Embryonic facial prominence (tissue), 1 donor: ENCODE measurements around the gene WSCD1.

ENCODE experiments used
- DNase-seq: peaks from one replicate; pipeline ENCODE4 v3.0.0-alpha.2; 2016; ENCODE audit errors: extremely low spot score

The WSCD1 gene

DNA sequence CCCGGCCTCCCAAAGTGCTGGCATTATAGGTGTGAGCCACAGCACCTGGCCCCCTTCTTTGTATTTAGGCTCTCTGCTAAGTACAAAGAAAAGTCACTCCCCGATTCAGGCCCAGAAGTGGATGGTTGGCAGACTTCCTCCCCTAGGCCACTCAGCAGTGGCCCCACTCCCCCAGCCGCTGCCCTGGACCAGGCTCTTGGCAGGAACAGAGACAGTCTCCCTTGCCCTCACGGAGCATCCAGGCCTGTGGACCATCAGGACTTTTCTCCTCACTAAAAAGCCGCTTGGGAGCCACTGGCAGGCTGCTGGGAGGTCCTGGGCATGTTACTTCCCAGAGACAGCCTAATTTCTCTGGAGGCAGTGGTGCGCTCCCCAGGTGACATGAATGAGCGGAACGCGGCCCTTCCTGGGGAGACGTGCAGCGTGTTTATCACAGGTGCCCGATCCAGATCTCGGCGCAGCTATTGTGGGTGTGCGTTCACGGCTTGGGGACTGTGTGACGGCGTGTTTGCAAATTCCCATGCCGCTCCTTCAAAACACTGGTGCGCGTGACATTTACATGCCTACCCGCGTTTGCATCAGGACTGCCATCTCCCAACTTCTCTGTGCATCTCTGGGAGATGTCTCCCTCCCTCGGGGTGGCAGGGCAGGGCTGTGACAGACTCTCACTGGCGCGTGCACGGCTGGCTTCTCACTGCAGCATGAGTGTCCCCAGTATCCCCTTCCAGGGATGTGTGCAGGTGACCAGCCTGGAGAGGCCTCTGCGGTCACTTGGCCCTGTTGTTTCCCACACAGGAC lies 16.6 kb downstream of the WSCD1 start:
- no peak for DNase-seq

- no peak for DNase-seq
Measured at GRCh38 chr17:6088141-6088540, 18.0 kb downstream of the WSCD1 start.

GRCh38 chr17:6090253-6090652 lies 20.1 kb downstream of the WSCD1 start:
- DNase-seq: no peak

- DNase-seq: no peak
Measured at GRCh38 chr17:6092182-6092902, 22.2 kb downstream of the WSCD1 start.

DNA sequence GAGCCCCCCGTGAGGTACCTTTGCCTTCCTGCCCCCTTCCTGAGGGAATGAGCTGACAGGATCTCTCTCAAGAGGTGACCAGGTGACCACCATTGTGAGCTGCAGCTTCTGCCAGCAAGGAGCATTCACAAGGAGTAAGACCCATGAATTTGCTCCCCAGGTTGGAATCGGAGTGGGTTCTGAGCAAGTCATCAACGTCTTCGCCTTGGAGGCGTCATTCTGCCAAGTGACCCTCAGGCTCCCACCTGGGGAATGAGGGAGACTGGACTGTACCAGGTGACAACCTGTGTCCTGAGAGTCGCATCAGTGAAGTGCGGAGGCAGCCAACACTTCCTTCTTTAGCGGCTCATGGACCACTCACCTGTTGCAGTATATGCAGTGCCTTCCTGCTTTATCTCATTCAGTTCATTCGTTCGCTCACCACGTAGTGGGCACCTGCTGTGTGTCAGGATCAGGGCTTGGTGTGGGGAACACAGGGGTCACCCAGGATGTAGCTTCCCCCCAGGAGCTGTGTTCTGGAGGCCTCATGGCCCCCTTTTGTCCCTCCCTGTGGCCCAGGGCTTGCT lies 22.8 kb downstream of the WSCD1 start:
- DNase-seq: no peak

- no peak for DNase-seq
Measured at GRCh38 chr17:6094453-6094852, 24.3 kb downstream of the WSCD1 start.

DNA sequence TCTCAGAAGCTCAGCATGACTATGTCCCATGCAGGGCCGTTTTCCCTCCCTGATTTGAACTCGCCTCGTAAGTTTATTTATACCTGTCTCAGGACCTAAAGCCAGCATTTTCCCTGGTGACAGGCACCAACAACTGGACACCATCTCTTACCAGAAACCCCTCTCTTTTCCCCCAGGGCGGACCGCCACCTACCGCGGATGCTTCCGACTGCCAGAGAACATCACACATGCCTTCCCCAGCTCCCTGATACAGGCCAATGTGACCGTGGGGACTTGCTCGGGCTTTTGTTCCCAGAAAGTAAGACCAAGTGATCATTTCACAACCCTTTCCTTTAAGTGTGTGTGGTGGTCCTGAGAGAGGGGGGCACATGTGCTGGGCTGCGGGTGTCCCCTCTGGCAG lies 24.7 kb downstream of the WSCD1 start:
- DNase-seq: no peak

DNA sequence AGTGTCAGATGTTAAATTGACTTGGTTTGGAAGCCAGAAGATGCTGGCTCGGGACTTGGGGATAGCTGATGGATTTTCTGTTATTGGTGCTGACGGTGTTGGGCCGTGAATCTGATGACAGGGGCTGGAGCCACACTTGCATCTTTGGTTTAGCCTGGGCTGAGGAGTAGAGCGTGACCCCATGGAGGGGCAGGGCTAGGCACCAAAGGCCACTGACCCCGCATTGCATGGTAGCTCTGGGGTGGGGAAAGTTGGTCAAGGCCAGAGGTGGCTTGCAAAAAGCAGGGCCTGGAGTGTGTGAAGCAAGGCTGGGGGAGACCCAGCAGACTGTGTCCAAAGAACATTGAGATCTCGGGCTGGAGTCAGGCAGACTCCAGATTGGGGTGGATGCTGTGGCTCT lies 25.3 kb downstream of the WSCD1 start:
- no peak for DNase-seq

DNA sequence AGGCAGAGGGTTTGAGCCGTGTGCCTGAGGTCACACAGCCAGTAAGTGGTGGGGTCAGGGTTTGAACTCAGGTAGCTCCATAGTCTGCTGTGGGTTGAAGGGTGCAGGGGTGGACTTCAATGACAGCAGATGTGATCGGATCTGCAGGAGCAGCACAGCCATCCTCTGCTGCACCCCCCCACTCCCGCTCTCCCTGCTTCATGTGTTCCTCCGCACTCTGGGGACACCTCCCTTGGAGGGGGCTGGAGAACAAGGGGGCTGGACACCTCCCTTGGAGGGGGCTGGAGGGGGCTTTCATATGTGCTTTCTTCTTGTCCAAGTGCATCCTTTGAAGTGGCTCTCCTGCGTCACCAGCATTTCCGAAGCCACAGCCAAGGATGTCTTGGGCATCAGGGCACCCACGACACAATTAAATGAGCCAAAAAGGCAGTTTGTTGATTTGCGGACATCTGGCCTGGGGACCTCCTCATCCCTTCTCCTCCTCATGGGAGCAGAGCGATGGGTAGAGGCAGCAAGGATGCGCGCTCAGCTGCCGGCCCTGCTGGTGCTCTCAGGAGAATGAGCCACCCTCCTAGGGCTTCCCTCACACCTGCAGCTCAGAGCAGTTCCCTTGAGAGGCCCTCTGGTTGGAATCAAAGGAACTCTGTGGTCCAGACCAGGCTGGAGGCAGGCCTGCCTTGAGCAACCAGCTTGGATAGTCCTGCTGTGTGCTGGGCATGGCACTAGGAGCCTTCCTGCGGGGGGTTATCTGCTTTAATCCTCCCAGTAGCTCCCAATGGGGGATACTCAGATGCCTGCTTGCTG lies 26.2 kb downstream of the WSCD1 start:
- DNase-seq: no peak

- DNase-seq: no peak
Measured at GRCh38 chr17:6097005-6097279, 26.8 kb downstream of the WSCD1 start.

- no peak for DNase-seq
Measured at GRCh38 chr17:6098050-6098822, 28.1 kb downstream of the WSCD1 start.

- no peak for DNase-seq
Measured at GRCh38 chr17:6098823-6099180, 28.6 kb downstream of the WSCD1 start.

DNA sequence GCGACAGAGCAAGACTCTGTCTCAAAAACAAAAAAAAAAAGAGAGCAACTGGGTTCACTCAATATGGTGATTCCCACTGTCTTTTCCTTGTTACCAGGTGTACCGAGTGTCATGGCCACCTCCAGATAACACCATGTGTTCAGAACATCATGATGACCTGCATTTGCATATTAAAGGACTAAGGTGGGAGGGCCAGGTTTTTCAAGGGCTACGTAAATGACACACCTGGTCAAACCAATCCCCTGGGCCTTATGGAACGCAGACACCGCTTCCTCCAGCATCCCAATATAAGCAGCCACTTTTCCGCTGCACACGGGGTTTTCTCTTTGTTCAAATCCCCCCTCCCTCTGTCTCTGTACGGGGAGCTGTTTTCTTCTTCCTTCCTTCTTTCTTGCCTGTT lies 29.3 kb downstream of the WSCD1 start:
- DNase-seq: no peak

- DNase-seq: no peak
Measured at GRCh38 chr17:6100146-6100545, 30.0 kb downstream of the WSCD1 start.

GRCh38 chr17:6100891-6101500 lies 30.8 kb downstream of the WSCD1 start:
- no peak for DNase-seq

DNA sequence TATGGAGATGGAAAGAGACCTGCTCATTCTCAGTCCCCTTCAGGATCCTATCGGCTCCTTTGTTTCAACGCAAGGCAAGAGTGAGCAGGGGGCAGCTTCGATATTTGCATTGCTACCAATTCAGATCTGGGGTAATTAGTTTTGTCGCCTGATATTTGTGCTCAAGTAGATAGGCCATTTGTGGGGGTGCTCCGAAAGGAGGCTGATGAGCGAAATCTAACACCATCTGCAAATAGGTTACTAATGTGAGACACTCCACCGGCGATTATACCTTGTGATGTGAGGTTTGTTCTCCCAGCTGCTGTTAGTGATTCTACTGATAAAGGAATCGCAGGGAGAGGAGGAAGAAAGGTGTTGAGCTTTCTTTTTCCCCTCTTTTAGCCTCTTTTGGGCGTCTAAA lies 31.5 kb downstream of the WSCD1 start:
- no peak for DNase-seq

DNA sequence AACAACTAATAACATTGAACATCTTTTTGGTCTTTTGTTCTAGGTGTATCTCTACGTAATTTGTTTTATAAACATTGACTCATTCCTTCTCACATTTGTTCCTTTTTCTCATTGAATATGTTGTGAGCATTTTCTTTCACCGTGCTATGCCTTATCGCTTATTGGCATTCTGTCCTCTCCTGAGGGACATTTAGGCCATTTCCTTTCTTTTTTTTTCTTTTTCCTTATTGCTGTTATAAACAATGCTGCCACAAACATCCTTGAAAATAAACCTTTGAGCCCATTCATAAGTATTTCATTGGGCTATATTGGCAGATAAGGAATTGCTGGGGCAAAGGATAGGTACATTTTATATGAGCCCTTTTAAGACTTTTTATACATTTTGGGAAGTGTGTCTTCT lies 32.4 kb downstream of the WSCD1 start:
- DNase-seq: no peak

GRCh38 chr17:6104956-6105648 lies 34.9 kb downstream of the WSCD1 start:
- DNase-seq: no peak

DNA sequence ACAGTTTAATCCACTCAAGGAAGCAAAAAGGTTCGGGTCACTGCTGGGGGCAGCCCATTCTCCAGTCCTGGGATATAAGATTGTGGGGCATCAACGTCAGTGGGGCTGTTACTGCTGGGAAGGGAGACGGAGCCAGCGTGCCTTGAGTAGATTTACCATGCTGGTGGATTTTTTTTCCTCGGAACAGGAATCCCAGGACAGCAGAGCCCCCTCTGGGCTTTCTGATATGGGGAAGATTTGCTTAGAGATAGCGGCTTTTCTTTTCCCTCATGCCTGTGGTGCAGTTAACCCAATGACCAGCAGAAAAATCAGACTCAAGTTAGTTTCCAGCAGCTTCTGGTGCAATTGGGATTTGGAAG lies 35.4 kb downstream of the WSCD1 start:
- DNase-seq: no peak

DNA sequence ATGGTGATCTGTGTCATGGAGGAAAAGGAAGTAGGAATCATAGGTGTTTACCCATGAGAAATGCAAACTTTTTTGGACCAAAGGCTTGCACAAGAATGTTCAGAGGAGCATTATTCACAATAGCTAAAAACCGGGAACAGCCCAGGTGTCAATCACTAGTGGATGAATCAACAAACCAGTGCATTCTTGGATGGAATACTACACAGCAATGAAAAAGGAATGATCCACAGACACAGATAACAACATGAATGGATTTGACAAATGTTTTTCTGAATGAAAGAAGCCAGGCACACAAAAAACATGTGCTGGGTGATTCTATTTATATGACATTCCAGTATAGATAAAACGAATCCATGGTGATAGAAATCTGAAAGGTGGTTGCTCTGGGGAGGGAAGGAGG lies 36.0 kb downstream of the WSCD1 start:
- no peak for DNase-seq

- no peak for DNase-seq
Measured at GRCh38 chr17:6107791-6108190, 37.6 kb downstream of the WSCD1 start.
